T-cell (primary cell): ENCODE data around the gene TNNT3. TPM values are rescaled to one million over a fixed set of nuclear protein-coding genes. Genes with fewer than 3 reads are reported as not detected.

Experiments used
- ATAC-seq, 4 experiments: fragments of 200-7000 bp in 3 of 4; fragments of 150-1000 bp in 1 of 4; cut with Tn5 transposase; replicated peaks in 1 of 4; 1 replicate in 3 of 4; 2 replicates in 1 of 4; pipeline ENCODE4 v1.10.0; 2021; ENCODE audit warnings: moderate library complexity in 3 of 4, mild to moderate bottlenecking in 2 of 4, moderate number of reproducible peaks in 1 of 4
- CTCF ChIA-PET, 2 donors: fragments of 300-600 bp; sonication (Branson Sonifier 250); formaldehyde crosslinking; loops; one replicate each; lab custom pipeline; 2022; ENCODE audit warnings: antibody characterized with exemption in 2 of 2; lab: Charles Lee
- POLR2A ChIA-PET, 2 donors: fragments of 300-600 bp; sonication (Branson Sonifier 250); formaldehyde crosslinking; loops; one replicate each; lab custom pipeline; 2022; ENCODE audit warnings: antibody characterized with exemption in 2 of 2; lab: Charles Lee
- DNase-seq, 35 experiments: peaks; one replicate each; pipeline versions ENCODE4 v3.0.0 to v3.0.0-alpha.2; 2013 to 2023
- H3K27ac ChIP-seq: one replicate; pipeline ENCODE4 v1.5.1; 2013; ENCODE audit warnings: low read length
- H3K27me3 ChIP-seq, 2 experiments: replicated peaks in 1 of 2; 1 replicate in 1 of 2; 2 replicates in 1 of 2; pipeline versions ENCODE4 v1.6.1 to v1.7.0; 2013; ENCODE audit warnings: low read length in 1 of 2, mixed read lengths in 1 of 2; ENCODE audit not compliant: control insufficient read depth in 2 of 2, insufficient read depth in 2 of 2; ENCODE audit errors: extremely low read depth in 1 of 2
- H3K36me3 ChIP-seq, 2 donors: 1 replicate in 1 of 2; 2 replicates in 1 of 2; pipeline versions ENCODE4 v1.6.1 to v1.7.0; 2013; ENCODE audit warnings: low read length in 1 of 2; ENCODE audit not compliant: control insufficient read depth in 2 of 2, insufficient read depth in 1 of 2; ENCODE audit errors: extremely low read depth in 1 of 2
- H3K4me1 ChIP-seq, 2 experiments: 1 replicate in 1 of 2; 2 replicates in 1 of 2; pipeline versions ENCODE4 v1.6.1 to v1.7.0; 2013; ENCODE audit warnings: low read length in 2 of 2, mixed read lengths in 1 of 2; ENCODE audit not compliant: insufficient read depth in 2 of 2, control insufficient read depth in 1 of 2; ENCODE audit errors: extremely low read depth in 1 of 2
- H3K4me3 ChIP-seq, 2 donors: 1 replicate in 1 of 2; 2 replicates in 1 of 2; pipeline versions ENCODE4 v1.5.1 to v1.7.0; 2013; ENCODE audit warnings: mild to moderate bottlenecking in 2 of 2, low read length in 1 of 2, moderate library complexity in 1 of 2; ENCODE audit not compliant: control insufficient read depth in 1 of 2; ENCODE audit errors: extremely low read depth in 1 of 2
- H3K9me3 ChIP-seq: 2 replicates; pipeline ENCODE4 v1.7.0; 2013
- H3K27ac Mint-ChIP-seq, 2 donors: one replicate each; pipeline ENCODE4 v1.8.0; 2020 to 2021; ENCODE audit warnings: mild to moderate bottlenecking in 2 of 2, mixed read lengths in 2 of 2
- H3K27me3 Mint-ChIP-seq, 2 donors: one replicate each; pipeline ENCODE4 v1.8.0; 2021 to 2022; ENCODE audit warnings: mixed read lengths in 2 of 2
- H3K36me3 Mint-ChIP-seq: one replicate; pipeline ENCODE4 v1.8.0; 2021; ENCODE audit warnings: mixed read lengths
- H3K4me1 Mint-ChIP-seq, 3 donors: one replicate each; pipeline ENCODE4 v1.8.0; 2020 to 2022; ENCODE audit warnings: mixed read lengths in 3 of 3, mild to moderate bottlenecking in 1 of 3
- H3K4me3 Mint-ChIP-seq, 3 donors: one replicate each; pipeline ENCODE4 v1.8.0; 2020 to 2022; ENCODE audit warnings: mild to moderate bottlenecking in 3 of 3, mixed read lengths in 3 of 3, moderate library complexity in 3 of 3
- H3K9me3 Mint-ChIP-seq, 3 donors: one replicate each; pipeline ENCODE4 v1.8.0; 2020 to 2022; ENCODE audit warnings: mixed read lengths in 3 of 3
- WGBS: methylation state at CpG from one replicate; pipeline ENCODE4 v1.1.5; 2013; ENCODE audit warnings: missing lambda C conversion rate; ENCODE audit not compliant: insufficient coverage; 5-methylcytosine and 5-hydroxymethylcytosine counted together
- total RNA-seq, 35 experiments: library from RNA in 6 of 35; stranded (reverse) in 6 of 35; fragments of 120-200 nt in 1 of 35; gene quantifications; one replicate each; pipeline versions ENCODE4 v1.2.1 to v1.2.4 and lab custom pipeline; 2013 to 2026

TNNT3 gene
- total RNA-seq, 5 donors from 2014 or later (not counting 1 experiment from before 2014, with no cell fraction given), result 15.9 to 22.1 (median 18.2) TPM

- Histone ChIP-seq H3K4me3 (no peak overlapping the region), H3K27ac (no peak overlapping the region), H3K27me3 (no peaks in the 10 kb centered on the region), H3K9me3 (no peaks in the 10 kb centered on the region), H3K36me3 (peaks cover 18 to 46% of the 10 kb centered on the region in 2 donors), H3K4me1 (peaks cover 9 to 66% of the 10 kb centered on the region in 2 experiments)
- no peaks in the 10 kb centered on the region for H3K27me3 Mint-ChIP-seq
- ATAC-seq (peak in 1 of 4 experiments; percentile 3), DNase-seq (peak in 2 of 35 experiments; percentile 12 to 36)
- ChIA-PET POLR2A (no interaction called here), CTCF (no interaction called here)
- H3K9me3 Mint-ChIP-seq, result no peaks in the 10 kb centered on the region
- peaks cover 12 to 30% (median 18%) of the 10 kb centered on the region in 3 donors for H3K4me1 Mint-ChIP-seq
- H3K36me3 Mint-ChIP-seq, result no peaks in the 10 kb centered on the region
- peak overlapping the region; percentile 27 to 58 for H3K27ac Mint-ChIP-seq
- WGBS, result 71% methylated on average over 8 of the region's 9 CpGs
- H3K4me3 Mint-ChIP-seq, result peak overlapping the region in 1 of 3 donors; percentile 20
Observed at GRCh38 chr11:1880746-1881441, 38.6 kb upstream of the TNNT3 start.

DNA sequence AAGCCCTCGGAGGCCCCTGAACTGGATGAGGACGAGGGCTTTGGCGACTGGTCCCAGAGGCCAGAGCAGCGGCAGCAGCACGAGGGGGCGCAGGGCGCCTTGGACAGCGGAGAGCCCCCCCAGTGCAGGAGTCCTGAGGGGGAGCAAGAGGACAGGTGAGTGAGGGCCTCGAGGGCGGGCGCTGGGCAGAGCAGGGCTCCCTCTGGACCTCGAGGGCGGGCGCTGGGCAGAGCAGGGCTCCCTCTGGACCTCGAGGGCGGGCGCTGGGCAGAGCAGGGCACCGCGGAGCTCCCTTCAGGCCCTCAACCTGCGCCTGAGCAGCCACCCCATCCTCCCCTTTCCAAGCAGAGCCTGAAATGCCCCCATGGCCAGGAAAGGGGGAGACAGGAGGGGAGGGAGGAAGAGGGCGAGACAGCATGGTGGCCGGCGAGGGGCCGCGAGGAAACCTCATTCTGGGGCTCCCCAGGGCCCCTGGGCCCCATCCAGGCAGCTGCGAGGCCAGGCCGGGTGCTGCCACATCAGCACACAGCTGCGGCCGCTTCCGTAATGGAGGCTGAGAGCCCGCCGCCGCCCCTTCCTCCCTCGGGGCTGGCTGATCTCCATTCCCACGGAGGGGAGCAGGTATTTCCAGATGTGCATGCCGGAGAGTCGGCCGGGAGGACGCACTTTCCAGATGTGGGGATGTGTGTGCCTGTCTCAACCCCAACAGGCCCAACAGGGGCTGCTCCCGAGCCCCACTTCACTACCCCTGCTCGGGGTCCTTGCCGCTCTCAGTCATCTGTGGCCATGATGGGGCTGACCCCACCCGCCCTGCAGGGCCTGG is 37.9 kb upstream of the TNNT3 start:
- ATAC-seq (peak; percentile 10 to 37 (median 20)), DNase-seq (peak in 1 of 35 experiments; percentile 33)
- no peaks in the 10 kb centered on the region for H3K36me3 Mint-ChIP-seq
- 73% methylated on average over 24 of the region's 43 CpGs for WGBS
- POLR2A ChIA-PET, result interaction anchor here in 1 of 2 donors (0.7 kb wide), 1 partner anchor 11 kb away, joined by 10 read pairs; no protein-coding TSS in a partner anchor
- no peaks in the 10 kb centered on the region for H3K27me3 Mint-ChIP-seq
- no peak overlapping the region for H3K4me3 Mint-ChIP-seq
- no peak overlapping the region for H3K27ac ChIP-seq
- CTCF ChIA-PET, result interaction anchor here (0.6 to 1.7 kb wide), 11 partner anchors 11 to 270 kb away, joined by 3 to 9 read pairs (median 5); partner anchors contain the start of genes LSP1 (in 1 of the 2) and SYT8 (in 1 of the 2)
- peaks cover 14 to 53% of the 10 kb centered on the region in 2 donors for H3K36me3 ChIP-seq
- no peaks in the 10 kb centered on the region for H3K9me3 ChIP-seq
- no peak overlapping the region for H3K27ac Mint-ChIP-seq
- H3K27me3 ChIP-seq, result no peaks in the 10 kb centered on the region
- H3K4me1 ChIP-seq, result peaks cover 9 to 60% of the 10 kb centered on the region in 2 experiments
- H3K4me1 Mint-ChIP-seq, result peaks cover 12 to 26% (median 13%) of the 10 kb centered on the region in 3 donors
- H3K9me3 Mint-ChIP-seq, result no peaks in the 10 kb centered on the region
- no peak overlapping the region for H3K4me3 ChIP-seq

GRCh38 chr11:1882265-1883238 is 37.0 kb upstream of the TNNT3 start:
- WGBS, result 46% methylated on average over 22 of the region's 23 CpGs
- H3K36me3 Mint-ChIP-seq, result no peaks in the 10 kb centered on the region
- Histone ChIP-seq H3K27me3 (no peaks in the 10 kb centered on the region), H3K27ac (no peak overlapping the region), H3K4me1 (peaks cover 9 to 59% of the 10 kb centered on the region in 2 experiments), H3K9me3 (no peaks in the 10 kb centered on the region), H3K36me3 (peaks cover 14 to 60% of the 10 kb centered on the region in 2 donors), H3K4me3 (no peak overlapping the region)
- peaks cover 12 to 28% (median 17%) of the 10 kb centered on the region in 3 donors for H3K4me1 Mint-ChIP-seq
- CTCF ChIA-PET, result interaction anchor here (0.6 to 1.7 kb wide), 12 partner anchors 10 to 269 kb away, joined by 3 to 9 read pairs (median 4); partner anchors contain the start of genes LSP1 (in 1 of the 2) and SYT8 (in 1 of the 2)
- ATAC-seq (peak; percentile 84 to 91 (median 86)), DNase-seq (peak; percentile 51 to 90 (median 74))
- no peaks in the 10 kb centered on the region for H3K9me3 Mint-ChIP-seq
- no peak overlapping the region for H3K4me3 Mint-ChIP-seq
- no peaks in the 10 kb centered on the region for H3K27me3 Mint-ChIP-seq
- H3K27ac Mint-ChIP-seq, result peak overlapping the region; percentile 21 to 22
- POLR2A ChIA-PET, result interaction anchor here in 1 of 2 donors (0.7 kb wide), 1 partner anchor 12 kb away, joined by 10 read pairs; no protein-coding TSS in a partner anchor

DNA sequence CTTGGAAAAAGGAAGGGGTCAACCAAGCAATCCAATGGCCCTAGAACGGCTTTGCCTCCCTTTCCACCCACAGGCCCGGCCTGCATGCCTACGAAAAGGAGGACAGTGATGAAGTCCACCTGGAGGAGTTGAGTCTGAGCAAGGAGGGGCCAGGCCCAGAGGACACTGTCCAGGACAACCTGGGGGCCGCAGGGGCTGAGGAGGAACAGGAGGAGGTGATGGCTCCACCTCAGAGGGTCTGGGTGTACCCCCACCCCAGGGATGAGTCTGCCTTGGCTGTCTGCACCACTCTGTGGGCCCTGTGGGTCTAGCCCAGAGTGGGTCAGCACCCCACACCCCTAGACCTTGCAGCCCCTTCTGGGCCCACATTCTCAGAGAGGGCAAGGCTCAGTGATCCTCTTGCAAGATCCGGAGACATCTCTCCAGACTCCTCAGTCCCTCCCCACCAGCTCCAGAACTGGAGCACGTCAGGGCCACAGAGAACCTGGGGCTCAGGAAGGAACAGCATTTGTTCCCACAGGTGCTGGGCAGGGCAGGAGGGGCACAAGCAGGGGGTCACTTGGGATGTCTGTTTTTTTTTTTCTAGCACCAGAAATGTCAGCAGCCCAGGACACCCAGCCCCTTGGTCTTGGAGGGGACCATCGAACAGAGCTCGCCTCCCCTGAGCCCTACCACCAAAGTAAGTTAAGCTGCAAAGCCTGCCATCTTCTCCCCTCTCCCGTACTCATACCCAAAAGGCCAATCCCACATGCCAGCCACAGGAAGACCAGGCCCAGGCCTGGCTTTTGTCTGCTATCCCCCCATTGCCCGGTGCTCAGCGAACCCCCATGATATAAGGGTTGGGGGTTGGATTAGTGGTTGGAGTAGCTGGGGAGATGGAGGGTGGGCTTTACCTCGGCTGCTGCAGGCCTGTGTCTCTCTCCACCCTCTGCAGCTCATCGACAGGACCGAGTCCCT is 35.9 kb upstream of the TNNT3 start:
- DNase-seq (peak in 1 of 35 experiments; percentile 14), ATAC-seq (no peak)
- 94% methylated on average over 6 of the region's 14 CpGs for WGBS
- H3K27ac ChIP-seq, result no peak overlapping the region
- CTCF ChIA-PET, result interaction anchor here (0.6 to 1.7 kb wide), 2 partner anchors 183 to 268 kb away, joined by 3 to 9 read pairs; no protein-coding TSS in a partner anchor
- no peaks in the 10 kb centered on the region for H3K9me3 Mint-ChIP-seq
- H3K4me3 Mint-ChIP-seq, result no peak overlapping the region
- POLR2A ChIA-PET, result no interaction called here
- no peak overlapping the region for H3K4me3 ChIP-seq
- H3K27me3 Mint-ChIP-seq, result no peaks in the 10 kb centered on the region
- peaks cover 17 to 34% (median 23%) of the 10 kb centered on the region in 3 donors for H3K4me1 Mint-ChIP-seq
- H3K4me1 ChIP-seq, result peaks cover 14 to 61% of the 10 kb centered on the region in 2 experiments
- peaks cover 21 to 65% of the 10 kb centered on the region in 2 donors for H3K36me3 ChIP-seq
- H3K36me3 Mint-ChIP-seq, result peaks cover 5% of the 10 kb centered on the region
- peak overlapping the region in 1 of 2 donors; percentile 47 for H3K27ac Mint-ChIP-seq
- no peaks in the 10 kb centered on the region for H3K9me3 ChIP-seq
- no peaks in the 10 kb centered on the region for H3K27me3 ChIP-seq

DNA sequence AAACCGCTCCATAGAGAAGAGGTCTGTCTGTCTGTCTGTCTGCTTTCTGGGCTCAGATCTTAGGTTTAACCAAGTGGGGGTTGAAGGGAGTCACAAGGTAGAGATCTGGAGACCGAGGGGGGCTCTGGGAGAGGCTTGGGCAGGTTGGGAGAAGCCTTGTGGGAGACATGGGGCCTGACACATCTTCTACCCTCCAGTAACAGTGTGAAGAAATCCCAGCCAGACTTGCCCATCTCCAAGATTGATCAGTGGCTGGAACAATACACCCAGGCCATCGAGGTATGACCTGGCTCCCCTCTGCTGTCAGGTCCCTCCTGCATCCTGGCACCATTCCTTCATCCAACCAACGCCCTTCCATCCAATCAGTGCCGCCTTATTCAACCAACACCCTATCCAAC is 35.2 kb upstream of the TNNT3 start:
- no peak overlapping the region for H3K27ac ChIP-seq
- Mint-ChIP-seq H3K4me3 (no peak overlapping the region), H3K36me3 (peaks cover 8% of the 10 kb centered on the region), H3K27ac (no peak overlapping the region), H3K27me3 (no peaks in the 10 kb centered on the region), H3K9me3 (no peaks in the 10 kb centered on the region), H3K4me1 (peaks cover 24 to 39% (median 28%) of the 10 kb centered on the region in 3 donors)
- POLR2A ChIA-PET, result no interaction called here
- ATAC-seq, result no peak
- WGBS, result 100% methylated on average over 3 of the region's 5 CpGs
- H3K27me3 ChIP-seq, result no peaks in the 10 kb centered on the region
- peaks cover 21 to 69% of the 10 kb centered on the region in 2 donors for H3K36me3 ChIP-seq
- peaks cover 19 to 63% of the 10 kb centered on the region in 2 experiments for H3K4me1 ChIP-seq
- H3K4me3 ChIP-seq, result no peak overlapping the region
- CTCF ChIA-PET, result no interaction called here
- H3K9me3 ChIP-seq, result no peaks in the 10 kb centered on the region
- DNase-seq, result no peak
